GM12891 (cell line): Measurements from ENCODE around the gene SLC33A1. TPM values are rescaled to one million over a fixed set of nuclear protein-coding genes. Genes with fewer than 3 reads are reported as not detected.
"Not testable (repeated sequence)": the region's sequence is repeated elsewhere in the genome, so short reads cannot be mapped to it uniquely, and the experiment has no call there.

Experiments used
- DNase-seq: peaks from one replicate; pipeline ENCODE4 v3.0.0; 2011; ENCODE audit warnings: low spot score; ENCODE audit not compliant: insufficient read length
- FAIRE-seq: peaks from 2 replicates; lab custom pipeline; 2011; peaks lifted over from hg19 to GRCh38; lab: Jason Lieb, UNC
- PAX5 ChIP-seq: IDR thresholded peaks from 2 replicates; pipeline ENCODE4 v1.6.1; 2011; ENCODE audit warnings: low read length, moderate library complexity, mild to moderate bottlenecking; ENCODE audit not compliant: insufficient read depth, severe bottlenecking
- POLR2A ChIP-seq: IDR thresholded peaks from 2 replicates; pipeline ENCODE4 v1.6.1; 2011; ENCODE audit warnings: low read depth, low read length, control low read depth
- POLR2AphosphoS5 ChIP-seq: IDR thresholded peaks from 2 replicates; pipeline ENCODE4 v1.6.1; 2011; ENCODE audit warnings: low read depth, low read length, control low read depth
- POU2F2 ChIP-seq: IDR thresholded peaks from 2 replicates; pipeline ENCODE4 v1.6.1; 2011; ENCODE audit warnings: low read depth, mild to moderate bottlenecking, control low read depth, low read length, moderate library complexity
- SPI1 ChIP-seq: IDR thresholded peaks from 2 replicates; pipeline ENCODE4 v1.6.1; 2011; ENCODE audit warnings: low read depth, low read length, control low read depth
- TAF1 ChIP-seq: IDR thresholded peaks from 2 replicates; pipeline ENCODE4 v1.6.1; 2011; ENCODE audit warnings: low read depth, low read length, control low read depth
- polyA plus RNA-seq: library from polyadenylated mRNA; unstranded; fragments of >200 nt; gene quantifications from one replicate; pipeline ENCODE4 v1.2.1, GENCODE V29; 2012; ENCODE audit warnings: low read depth, missing spikeins, inconsistent platforms; ENCODE audit not compliant: missing spikeins

The SLC33A1 gene
- 7.4 TPM for polyA plus RNA-seq

GRCh38 chr3:155854141-155854940, at the start of gene SLC33A1:
Gene SLC33A1 (minus strand): TSS chr3:155854427. CDS start chr3:155853997, 430 bp downstream.
- peak; percentile 91 for DNase-seq
- peak; percentile 92 for TF ChIP-seq POLR2A
- peak; percentile 70 for TF ChIP-seq TAF1
- peak; percentile 63 for TF ChIP-seq PAX5
- 0 out of 2 replicates have a peak, but pooled peaks have one; percentile 61 for TF ChIP-seq POU2F2
- TF ChIP-seq SPI1 = peak; percentile 39; the same call in 1 of the 2 replicates
- TF ChIP-seq POLR2AphosphoS5 = peak; percentile 86
- peak; percentile 98 for FAIRE-seq

- no peak for DNase-seq
- FAIRE-seq = no peak
- TF ChIP-seq POLR2AphosphoS5 = no peak
- no peak for TF ChIP-seq SPI1
- no peak for TF ChIP-seq PAX5
- no peak for TF ChIP-seq TAF1
- TF ChIP-seq POLR2A = no peak
- TF ChIP-seq POU2F2 = no peak
Measured at GRCh38 chr3:155895379-155895900, 41.2 kb upstream of the SLC33A1 start.

- DNase-seq = no peak
- TF ChIP-seq SPI1 (no peak), POLR2AphosphoS5 (no peak), POLR2A (no peak), PAX5 (no peak), POU2F2 (no peak), TAF1 (no peak)
- FAIRE-seq = no peak
Measured at GRCh38 chr3:155891321-155891720, 37.1 kb upstream of the SLC33A1 start.

- DNase-seq (no peak), FAIRE-seq (peak; percentile 45)
- no peak for TF ChIP-seq TAF1
- TF ChIP-seq PAX5 = no peak
- no peak for TF ChIP-seq POLR2AphosphoS5
- TF ChIP-seq POU2F2 = no peak
- no peak for TF ChIP-seq POLR2A
- no peak for TF ChIP-seq SPI1
Measured at GRCh38 chr3:155890671-155891190, 36.5 kb upstream of the SLC33A1 start.

- DNase-seq (no peak), FAIRE-seq (no peak)
- TF ChIP-seq PAX5 (no peak), POLR2AphosphoS5 (no peak), SPI1 (no peak), POU2F2 (no peak), TAF1 (no peak), POLR2A (no peak)
Measured at GRCh38 chr3:155889952-155890351, 35.7 kb upstream of the SLC33A1 start.

- TF ChIP-seq TAF1 (no peak), POU2F2 (no peak), PAX5 (no peak), POLR2AphosphoS5 (no peak), SPI1 (no peak), POLR2A (no peak)
- DNase-seq (no peak), FAIRE-seq (no peak)
Measured at GRCh38 chr3:155889212-155889611, 35.0 kb upstream of the SLC33A1 start.

- DNase-seq = no peak
- no peak for FAIRE-seq
- TF ChIP-seq POU2F2 = no peak
- TF ChIP-seq POLR2A = no peak
- no peak for TF ChIP-seq SPI1
- TF ChIP-seq POLR2AphosphoS5 = no peak
- no peak for TF ChIP-seq PAX5
- no peak for TF ChIP-seq TAF1
Measured at GRCh38 chr3:155886915-155887314, 32.7 kb upstream of the SLC33A1 start.

GRCh38 chr3:155886348-155886747, 32.1 kb upstream of the SLC33A1 start:
- DNase-seq, FAIRE-seq: not testable (repeated sequence)

- no peak for TF ChIP-seq SPI1
- TF ChIP-seq POU2F2 = no peak
- no peak for TF ChIP-seq TAF1
- no peak for TF ChIP-seq PAX5
- DNase-seq = no peak
- no peak for FAIRE-seq
Measured at GRCh38 chr3:155885292-155885691, 31.1 kb upstream of the SLC33A1 start.
